Ovary (tissue), 3 donors: ENCODE measurements around the gene HRAS.

ENCODE experiments used
- CTCF ChIP-seq, 3 donors: fragments of 450-650 bp in 2 of 3; fragments of 200-600 bp in 1 of 3; IDR thresholded peaks; one replicate each; pipeline versions ENCODE4 v1.5.1 to v1.8.0; 2016 to 2022; ENCODE audit warnings: antibody characterized with exemption in 3 of 3, mild to moderate bottlenecking in 1 of 3
- EP300 ChIP-seq: sonication (generic); formaldehyde crosslinking; IDR thresholded peaks from one replicate; pipeline ENCODE4 v1.6.1; 2017; ENCODE audit warnings: antibody characterized with exemption
- POLR2A ChIP-seq: fragments of 450-650 bp; IDR thresholded peaks from one replicate; pipeline ENCODE4 v1.6.1; 2017; ENCODE audit warnings: antibody characterized with exemption, mild to moderate bottlenecking, moderate library complexity
- donor health status: DM: no; HTN: no; CAD: no.

GRCh38 chr11:526192-526591 lies 9.2 kb downstream of the HRAS start:
- TF ChIP-seq POLR2A (no peak), CTCF (IDR thresholded peaks at IDR 0.05) (no peak), EP300 (no peak)
